Erythroblast (primary cell): ENCODE data around the gene RRM1.

Experiments used
- GATA1 ChIP-seq: IDR thresholded peaks from 2 replicates; pipeline ENCODE4 v1.6.1; 2011; ENCODE audit warnings: low read depth, mild to moderate bottlenecking, control low read depth, low read length, moderate library complexity
- POLR2A ChIP-seq: IDR thresholded peaks from 2 replicates; pipeline ENCODE4 v1.6.1; 2011; ENCODE audit warnings: mild to moderate bottlenecking, low read length

DNA sequence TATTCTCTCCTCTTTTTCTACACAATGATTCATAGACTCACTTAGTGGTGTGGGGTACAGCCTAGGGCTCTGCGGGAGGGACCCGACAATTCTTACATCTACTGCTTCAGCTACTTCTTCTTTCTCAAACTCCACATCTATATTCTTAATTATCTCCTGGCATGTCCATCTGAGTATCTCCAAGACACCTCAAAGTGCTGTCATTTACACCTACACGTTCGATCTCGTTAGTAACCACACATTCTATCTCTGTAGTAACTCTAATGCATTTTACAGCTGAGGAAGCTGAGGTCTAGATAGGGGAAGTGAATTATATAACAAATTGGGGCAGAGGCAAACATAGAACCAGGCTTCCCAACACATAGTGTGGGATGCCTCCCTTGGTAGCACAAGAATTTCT is 27.7 kb upstream of the RRM1 start:
- TF ChIP-seq POLR2A (no peak), GATA1 (no peak)
